ENCODE data around the gene COMMD7. TPM values are rescaled to one million over a fixed set of nuclear protein-coding genes. Genes with fewer than 3 reads are reported as not detected.

COMMD7 gene
- total and polyA plus RNA-seq, 5 donors from 2014 or later = 52.3 to 157 (median 127) TPM

- Histone ChIP-seq H3K27ac (ENCODE audit: insufficient read depth, low read length, poor library complexity, severe bottlenecking) (no peak overlapping the region), H3K9me3 (ENCODE audit: control insufficient read depth in 2 of 2, low read length in 2 of 2) (no peaks in the 10 kb centered on the region), H3K4me1 (ENCODE audit: control insufficient read depth, insufficient read depth, low read length, poor library complexity, severe bottlenecking) (peaks cover 15% of the 10 kb centered on the region), H3K36me3 (ENCODE audit: control insufficient read depth, insufficient read depth, low read length) (no peaks in the 10 kb centered on the region), H3K4me3 (ENCODE audit: low read depth, low read length) (no peak overlapping the region), H3K27me3 (ENCODE audit: control insufficient read depth, insufficient read depth, low read length) (no peaks in the 10 kb centered on the region)
- ATAC-seq (ENCODE audit: low read depth in 2 of 2) = no peak
- Mint-ChIP-seq H3K27ac (peak overlapping the region in 1 of 3 donors; percentile 15), H3K36me3 (no peaks in the 10 kb centered on the region), H3K27me3 (peaks cover 4% of the 10 kb centered on the region), H3K9me3 (no peaks in the 10 kb centered on the region), H3K4me1 (peaks cover 0 to 24% (median 6%) of the 10 kb centered on the region in 4 donors), H3K4me3 (no peak overlapping the region)
- DNase-seq = no peak
Measured at GRCh38 chr20:32675223-32675975, 67.9 kb downstream of the COMMD7 start.

GRCh38 chr20:32674362-32674789, 68.9 kb downstream of the COMMD7 start:
- H3K9me3 Mint-ChIP-seq = no peaks in the 10 kb centered on the region
- H3K27ac Mint-ChIP-seq = peak overlapping the region in 1 of 3 donors; percentile 42
- Histone ChIP-seq H3K27me3 (ENCODE audit: control insufficient read depth, insufficient read depth, low read length) (no peaks in the 10 kb centered on the region), H3K36me3 (ENCODE audit: control insufficient read depth, insufficient read depth, low read length) (no peaks in the 10 kb centered on the region), H3K4me3 (ENCODE audit: low read depth, low read length) (no peak overlapping the region), H3K9me3 (ENCODE audit: control insufficient read depth in 2 of 2, low read length in 2 of 2) (no peaks in the 10 kb centered on the region), H3K27ac (ENCODE audit: insufficient read depth, low read length, poor library complexity, severe bottlenecking) (no peak overlapping the region), H3K4me1 (ENCODE audit: control insufficient read depth, insufficient read depth, low read length, poor library complexity, severe bottlenecking) (peaks cover 15% of the 10 kb centered on the region)
- H3K27me3 Mint-ChIP-seq = peaks cover 4% of the 10 kb centered on the region
- H3K36me3 Mint-ChIP-seq = no peaks in the 10 kb centered on the region
- DNase-seq (peak; percentile 44 to 79 (median 69)), ATAC-seq (ENCODE audit: low read depth in 2 of 2) (peak; percentile 59 to 61)
- peaks cover 0 to 24% (median 5%) of the 10 kb centered on the region in 4 donors for H3K4me1 Mint-ChIP-seq
- peak overlapping the region in 1 of 4 donors; percentile 21 for H3K4me3 Mint-ChIP-seq

GRCh38 chr20:32672982-32673851, 70.0 kb downstream of the COMMD7 start:
- ATAC-seq (ENCODE audit: low read depth in 2 of 2) = peak; percentile 53 to 54
- H3K27me3 ChIP-seq (ENCODE audit: control insufficient read depth, insufficient read depth, low read length) = no peaks in the 10 kb centered on the region
- Mint-ChIP-seq H3K4me3 (peak overlapping the region in 2 of 4 donors; percentile 24 to 41), H3K27me3 (peaks cover 4% of the 10 kb centered on the region), H3K36me3 (no peaks in the 10 kb centered on the region), H3K9me3 (no peaks in the 10 kb centered on the region), H3K4me1 (peaks cover 0 to 24% (median 5%) of the 10 kb centered on the region in 4 donors), H3K27ac (peak overlapping the region in 2 of 3 donors; percentile 63 to 68)
- no peak overlapping the region for H3K27ac ChIP-seq (ENCODE audit: insufficient read depth, low read length, poor library complexity, severe bottlenecking)
- no peak overlapping the region for H3K4me3 ChIP-seq (ENCODE audit: low read depth, low read length)
- H3K4me1 ChIP-seq (ENCODE audit: control insufficient read depth, insufficient read depth, low read length, poor library complexity, severe bottlenecking) = peaks cover 15% of the 10 kb centered on the region
- DNase-seq = peak in 1 of 3 donors; percentile 45
- H3K36me3 ChIP-seq (ENCODE audit: control insufficient read depth, insufficient read depth, low read length) = no peaks in the 10 kb centered on the region
- H3K9me3 ChIP-seq (ENCODE audit: control insufficient read depth in 2 of 2, low read length in 2 of 2) = no peaks in the 10 kb centered on the region

GRCh38 chr20:32672394-32672981, 70.8 kb downstream of the COMMD7 start:
- H3K4me1 ChIP-seq (ENCODE audit: control insufficient read depth, insufficient read depth, low read length, poor library complexity, severe bottlenecking) = peaks cover 15% of the 10 kb centered on the region
- DNase-seq = no peak
- H3K27me3 Mint-ChIP-seq = peaks cover 4% of the 10 kb centered on the region
- no peak overlapping the region for H3K4me3 ChIP-seq (ENCODE audit: low read depth, low read length)
- no peak overlapping the region for H3K27ac ChIP-seq (ENCODE audit: insufficient read depth, low read length, poor library complexity, severe bottlenecking)
- H3K36me3 ChIP-seq (ENCODE audit: control insufficient read depth, insufficient read depth, low read length) = no peaks in the 10 kb centered on the region
- H3K27ac Mint-ChIP-seq = peak overlapping the region in 1 of 3 donors; percentile 68
- peaks cover 0 to 24% (median 5%) of the 10 kb centered on the region in 4 donors for H3K4me1 Mint-ChIP-seq
- no peaks in the 10 kb centered on the region for H3K9me3 ChIP-seq (ENCODE audit: control insufficient read depth in 2 of 2, low read length in 2 of 2)
- no peaks in the 10 kb centered on the region for H3K9me3 Mint-ChIP-seq
- no peaks in the 10 kb centered on the region for H3K27me3 ChIP-seq (ENCODE audit: control insufficient read depth, insufficient read depth, low read length)
- H3K4me3 Mint-ChIP-seq = peak overlapping the region in 2 of 4 donors; percentile 21 to 27
- no peaks in the 10 kb centered on the region for H3K36me3 Mint-ChIP-seq
- no peak for ATAC-seq (ENCODE audit: low read depth in 2 of 2)

- ATAC-seq (ENCODE audit: low read depth in 2 of 2) = no peak
- H3K27ac ChIP-seq (ENCODE audit: insufficient read depth, low read length, poor library complexity, severe bottlenecking) = no peak overlapping the region
Measured at GRCh38 chr20:32670773-32671455, 72.4 kb downstream of the COMMD7 start.

GRCh38 chr20:32667027-32667426, 76.2 kb downstream of the COMMD7 start:
- Histone ChIP-seq H3K4me1 (ENCODE audit: control insufficient read depth, insufficient read depth, low read length, poor library complexity, severe bottlenecking) (no peaks in the 10 kb centered on the region), H3K4me3 (ENCODE audit: low read depth, low read length) (no peak overlapping the region), H3K36me3 (ENCODE audit: control insufficient read depth, insufficient read depth, low read length) (no peaks in the 10 kb centered on the region), H3K27ac (ENCODE audit: insufficient read depth, low read length, poor library complexity, severe bottlenecking) (no peak overlapping the region), H3K27me3 (ENCODE audit: control insufficient read depth, insufficient read depth, low read length) (no peaks in the 10 kb centered on the region), H3K9me3 (ENCODE audit: control insufficient read depth in 2 of 2, low read length in 2 of 2) (no peaks in the 10 kb centered on the region)
- H3K27ac Mint-ChIP-seq = peak overlapping the region in 2 of 3 donors; percentile 32 to 61
- no peak overlapping the region for H3K4me3 Mint-ChIP-seq
- H3K36me3 Mint-ChIP-seq = no peaks in the 10 kb centered on the region
- no peak for DNase-seq
- H3K27me3 Mint-ChIP-seq = no peaks in the 10 kb centered on the region
- H3K4me1 Mint-ChIP-seq = peaks cover 0 to 6% (median 2%) of the 10 kb centered on the region in 4 donors
- no peaks in the 10 kb centered on the region for H3K9me3 Mint-ChIP-seq
- ATAC-seq (ENCODE audit: low read depth in 2 of 2) = no peak

More at GRCh38 chr20:32670773-32671455, 72.4 kb downstream of the COMMD7 start:
- Mint-ChIP-seq H3K4me1 (peaks cover 0 to 24% (median 8%) of the 10 kb centered on the region in 4 donors), H3K9me3 (no peaks in the 10 kb centered on the region), H3K27me3 (no peaks in the 10 kb centered on the region), H3K4me3 (no peak overlapping the region), H3K27ac (no peak overlapping the region), H3K36me3 (no peaks in the 10 kb centered on the region)
- H3K4me3 ChIP-seq (ENCODE audit: low read depth, low read length) = no peak overlapping the region
- no peaks in the 10 kb centered on the region for H3K27me3 ChIP-seq (ENCODE audit: control insufficient read depth, insufficient read depth, low read length)
- no peak for DNase-seq
- peaks cover 15% of the 10 kb centered on the region for H3K4me1 ChIP-seq (ENCODE audit: control insufficient read depth, insufficient read depth, low read length, poor library complexity, severe bottlenecking)
- no peaks in the 10 kb centered on the region for H3K9me3 ChIP-seq (ENCODE audit: control insufficient read depth in 2 of 2, low read length in 2 of 2)
- no peaks in the 10 kb centered on the region for H3K36me3 ChIP-seq (ENCODE audit: control insufficient read depth, insufficient read depth, low read length)

GRCh38 chr20:32664678-32665159, 78.5 kb downstream of the COMMD7 start:
- Mint-ChIP-seq H3K36me3 (no peaks in the 10 kb centered on the region), H3K4me3 (no peak overlapping the region), H3K9me3 (peaks cover 0 to 2% (median 0%) of the 10 kb centered on the region in 7 donors), H3K27ac (no peak overlapping the region), H3K27me3 (no peaks in the 10 kb centered on the region), H3K4me1 (peaks cover 0 to 6% (median 2%) of the 10 kb centered on the region in 4 donors)
- Histone ChIP-seq H3K27ac (ENCODE audit: insufficient read depth, low read length, poor library complexity, severe bottlenecking) (no peak overlapping the region), H3K36me3 (ENCODE audit: control insufficient read depth, insufficient read depth, low read length) (no peaks in the 10 kb centered on the region), H3K4me3 (ENCODE audit: low read depth, low read length) (no peak overlapping the region), H3K27me3 (ENCODE audit: control insufficient read depth, insufficient read depth, low read length) (no peaks in the 10 kb centered on the region), H3K4me1 (ENCODE audit: control insufficient read depth, insufficient read depth, low read length, poor library complexity, severe bottlenecking) (no peaks in the 10 kb centered on the region), H3K9me3 (ENCODE audit: control insufficient read depth in 2 of 2, low read length in 2 of 2) (peaks cover 0 to 3% of the 10 kb centered on the region in 2 experiments)
- DNase-seq (no peak), ATAC-seq (ENCODE audit: low read depth in 2 of 2) (peak in 1 of 2 donors; percentile 18)

All from CD4-positive, CD25-positive, alpha-beta regulatory T cell (primary cell).